ENCODE data around the gene RYR3. TPM values are rescaled to one million over a fixed set of nuclear protein-coding genes. Genes with fewer than 3 reads are reported as not detected.

RYR3 gene
- total RNA-seq, 1 experiment from 2014 or later: 0.66 TPM

GRCh38 chr15:33902043-33902442, 591.3 kb downstream of the RYR3 start:
- no peaks in the 10 kb centered on the region for H3K4me1 ChIP-seq
- Mint-ChIP-seq H3K9me3 (ENCODE audit: unreplicated experiment) (no peaks in the 10 kb centered on the region), H3K4me3 (ENCODE audit: unreplicated experiment) (no peak overlapping the region), H3K36me3 (ENCODE audit: insufficient read depth, unreplicated experiment) (no peaks in the 10 kb centered on the region), H3K4me1 (ENCODE audit: low read depth, unreplicated experiment) (peaks cover 6% of the 10 kb centered on the region), H3K27ac (ENCODE audit: unreplicated experiment) (no peak overlapping the region), H3K27me3 (ENCODE audit: insufficient read depth, unreplicated experiment) (no peaks in the 10 kb centered on the region)
- intact Hi-C loops (cut with micrococcal nuclease; ENCODE audit: unreplicated experiment): no loop called here
- TF ChIP-seq, protein P1, sequence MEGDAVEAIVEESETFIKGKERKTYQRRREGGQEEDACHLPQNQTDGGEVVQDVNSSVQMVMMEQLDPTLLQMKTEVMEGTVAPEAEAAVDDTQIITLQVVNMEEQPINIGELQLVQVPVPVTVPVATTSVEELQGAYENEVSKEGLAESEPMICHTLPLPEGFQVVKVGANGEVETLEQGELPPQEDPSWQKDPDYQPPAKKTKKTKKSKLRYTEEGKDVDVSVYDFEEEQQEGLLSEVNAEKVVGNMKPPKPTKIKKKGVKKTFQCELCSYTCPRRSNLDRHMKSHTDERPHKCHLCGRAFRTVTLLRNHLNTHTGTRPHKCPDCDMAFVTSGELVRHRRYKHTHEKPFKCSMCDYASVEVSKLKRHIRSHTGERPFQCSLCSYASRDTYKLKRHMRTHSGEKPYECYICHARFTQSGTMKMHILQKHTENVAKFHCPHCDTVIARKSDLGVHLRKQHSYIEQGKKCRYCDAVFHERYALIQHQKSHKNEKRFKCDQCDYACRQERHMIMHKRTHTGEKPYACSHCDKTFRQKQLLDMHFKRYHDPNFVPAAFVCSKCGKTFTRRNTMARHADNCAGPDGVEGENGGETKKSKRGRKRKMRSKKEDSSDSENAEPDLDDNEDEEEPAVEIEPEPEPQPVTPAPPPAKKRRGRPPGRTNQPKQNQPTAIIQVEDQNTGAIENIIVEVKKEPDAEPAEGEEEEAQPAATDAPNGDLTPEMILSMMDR (IDR thresholded peaks at IDR 0.05; ENCODE audit: insufficient read depth in 1 of 2, low read depth in 1 of 2, low read length in 1 of 2, severe bottlenecking in 1 of 2, unreplicated experiment in 1 of 2): no peak
- no peak overlapping the region for H3K4me3 ChIP-seq (ENCODE audit: low read depth, low read length)
- H3K36me3 ChIP-seq (ENCODE audit: control insufficient read depth, insufficient read depth, low read length): no peaks in the 10 kb centered on the region
- H3K27me3 ChIP-seq (replicated peaks; ENCODE audit: control insufficient read depth, insufficient read depth, low read length): no peaks in the 10 kb centered on the region
- ChIA-PET CTCF (no interaction called here), POLR2A (no interaction called here)
- no TSS peak for BruUV-seq (replicated peaks)
- DNase-seq: no peak
- no peaks in the 10 kb centered on the region for H3K9me3 ChIP-seq

DNA sequence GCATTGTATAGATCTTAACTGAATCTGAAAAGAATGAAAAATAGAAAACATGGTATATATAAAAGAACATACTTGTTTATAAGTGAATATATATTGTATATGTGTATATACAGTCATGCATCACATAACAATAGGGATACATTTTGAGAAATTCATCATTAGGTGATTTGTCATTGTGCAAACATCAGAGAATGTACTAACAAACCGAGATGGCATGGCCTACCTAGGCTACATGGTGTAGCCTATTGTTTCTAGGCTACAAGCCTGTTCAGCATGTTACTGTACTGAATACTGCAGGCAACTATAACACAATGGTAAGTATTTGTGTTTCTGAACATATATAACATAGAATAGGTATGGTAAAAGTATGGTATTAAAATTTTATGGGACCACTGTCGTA, 592.9 kb downstream of the RYR3 start:
- H3K4me3 Mint-ChIP-seq (ENCODE audit: unreplicated experiment): no peak overlapping the region
- TF ChIP-seq, protein P1 (IDR thresholded peaks at IDR 0.05; ENCODE audit: insufficient read depth in 1 of 2, low read depth in 1 of 2, low read length in 1 of 2, severe bottlenecking in 1 of 2, unreplicated experiment in 1 of 2): no peak
- H3K36me3 Mint-ChIP-seq (ENCODE audit: insufficient read depth, unreplicated experiment): no peaks in the 10 kb centered on the region
- H3K36me3 ChIP-seq (ENCODE audit: control insufficient read depth, insufficient read depth, low read length): no peaks in the 10 kb centered on the region
- H3K9me3 Mint-ChIP-seq (ENCODE audit: unreplicated experiment): no peaks in the 10 kb centered on the region
- no peaks in the 10 kb centered on the region for H3K27me3 Mint-ChIP-seq (ENCODE audit: insufficient read depth, unreplicated experiment)
- H3K4me1 Mint-ChIP-seq (ENCODE audit: low read depth, unreplicated experiment): peaks cover under 1% of the 10 kb centered on the region
- DNase-seq: no peak
- POLR2A ChIA-PET: no interaction called here
- CTCF ChIA-PET: no interaction called here
- intact Hi-C loops (cut with micrococcal nuclease; ENCODE audit: unreplicated experiment): no loop called here
- no peak overlapping the region for H3K27ac Mint-ChIP-seq (ENCODE audit: unreplicated experiment)
- BruUV-seq (replicated peaks): no TSS peak
- H3K27me3 ChIP-seq (replicated peaks; ENCODE audit: control insufficient read depth, insufficient read depth, low read length): no peaks in the 10 kb centered on the region
- no peaks in the 10 kb centered on the region for H3K9me3 ChIP-seq
- H3K4me1 ChIP-seq: no peaks in the 10 kb centered on the region
- H3K4me3 ChIP-seq (ENCODE audit: low read depth, low read length): no peak overlapping the region

DNA sequence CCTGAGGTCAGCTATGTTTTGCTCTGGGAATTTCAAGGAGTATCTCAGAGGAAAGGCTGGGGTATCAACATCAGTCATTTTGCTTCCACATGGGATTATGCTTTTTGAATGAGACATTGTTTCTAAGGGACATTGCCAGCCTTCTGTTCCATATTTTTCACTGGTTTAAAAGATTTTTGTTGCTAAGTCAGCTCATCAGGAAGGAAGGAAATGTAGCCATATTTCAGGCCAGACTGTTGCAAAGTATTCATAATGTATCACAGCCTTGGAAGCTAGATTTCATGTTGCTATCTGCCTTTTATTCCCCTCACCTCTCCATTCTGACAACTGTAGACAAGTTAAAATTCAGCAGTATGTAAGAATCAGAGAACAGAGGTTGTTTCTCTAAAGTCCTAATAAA, 596.6 kb downstream of the RYR3 start:
- CTCF ChIA-PET: no interaction called here
- H3K27me3 Mint-ChIP-seq (ENCODE audit: insufficient read depth, unreplicated experiment): no peaks in the 10 kb centered on the region
- no peak overlapping the region for H3K4me3 Mint-ChIP-seq (ENCODE audit: unreplicated experiment)
- H3K9me3 ChIP-seq: no peaks in the 10 kb centered on the region
- intact Hi-C loops (cut with micrococcal nuclease; ENCODE audit: unreplicated experiment): no loop called here
- no peak for DNase-seq
- POLR2A ChIA-PET: no interaction called here
- H3K27me3 ChIP-seq (replicated peaks; ENCODE audit: control insufficient read depth, insufficient read depth, low read length): no peaks in the 10 kb centered on the region
- H3K36me3 ChIP-seq (ENCODE audit: control insufficient read depth, insufficient read depth, low read length): no peaks in the 10 kb centered on the region
- H3K36me3 Mint-ChIP-seq (ENCODE audit: insufficient read depth, unreplicated experiment): no peaks in the 10 kb centered on the region
- H3K4me1 ChIP-seq: no peaks in the 10 kb centered on the region
- no peaks in the 10 kb centered on the region for H3K4me1 Mint-ChIP-seq (ENCODE audit: low read depth, unreplicated experiment)
- H3K9me3 Mint-ChIP-seq (ENCODE audit: unreplicated experiment): no peaks in the 10 kb centered on the region
- H3K27ac Mint-ChIP-seq (ENCODE audit: unreplicated experiment): no peak overlapping the region
- BruUV-seq (replicated peaks): no TSS peak
- no peak overlapping the region for H3K4me3 ChIP-seq (ENCODE audit: low read depth, low read length)
- TF ChIP-seq, protein P1 (IDR thresholded peaks at IDR 0.05; ENCODE audit: insufficient read depth in 1 of 2, low read depth in 1 of 2, low read length in 1 of 2, severe bottlenecking in 1 of 2, unreplicated experiment in 1 of 2): no peak
